Esophagus muscularis mucosa (tissue), 4 donors: ENCODE data around the gene ERAP2. TPM values are rescaled to one million over a fixed set of nuclear protein-coding genes. Genes with fewer than 3 reads are reported as not detected.

Source experiments
- DNase-seq: peaks from one replicate; pipeline ENCODE4 v3.0.0-alpha.2; 2017; ENCODE audit errors: extremely low spot score
- H3K27ac ChIP-seq, 4 donors: fragments of 200-600 bp; sonication (generic); replicated peaks in 1 of 4; 1 replicate in 3 of 4; 2 replicates in 1 of 4; pipeline ENCODE4 v1.5.1; 2016 to 2019; ENCODE audit warnings: mild to moderate bottlenecking in 1 of 4
- H3K27me3 ChIP-seq, 4 donors: fragments of 200-600 bp; sonication (generic); one replicate each; pipeline versions ENCODE4 v1.5.1 to v1.6.0; 2016 to 2019
- H3K36me3 ChIP-seq, 4 donors: fragments of 200-600 bp; sonication (generic); one replicate each; pipeline ENCODE4 v1.5.1; 2016 to 2019
- H3K4me1 ChIP-seq, 4 donors: fragments of 200-600 bp; sonication (generic); one replicate each; pipeline ENCODE4 v1.5.1; 2016 to 2019
- H3K4me3 ChIP-seq, 4 donors: fragments of 200-600 bp; sonication (generic); 1 replicate in 2 of 4; 2 replicates in 2 of 4; pipeline ENCODE4 v1.5.1; 2016 to 2019; ENCODE audit warnings: mild to moderate bottlenecking in 4 of 4, moderate library complexity in 1 of 4
- H3K9me3 ChIP-seq, 4 donors: fragments of 200-600 bp; sonication (generic); 1 replicate in 3 of 4; 2 replicates in 1 of 4; pipeline ENCODE4 v1.5.1; 2016 to 2019
- CTCF ChIP-seq, 3 experiments: fragments of 200-600 bp in 2 of 3; fragments of 450-650 bp in 1 of 3; sonication (generic) in 2 of 3; IDR thresholded peaks; one replicate each; pipeline ENCODE4 v1.5.1; 2017 to 2019; ENCODE audit warnings: antibody characterized with exemption in 3 of 3, mild to moderate bottlenecking in 2 of 3, moderate library complexity in 1 of 3
- EP300 ChIP-seq: sonication (generic); formaldehyde crosslinking; IDR thresholded peaks from one replicate; pipeline ENCODE4 v1.6.1; 2017; ENCODE audit warnings: antibody characterized with exemption
- POLR2A ChIP-seq: fragments of 450-650 bp; IDR thresholded peaks from one replicate; pipeline ENCODE4 v1.6.1; 2017; ENCODE audit warnings: antibody characterized with exemption, moderate library complexity, mild to moderate bottlenecking, low read depth
- POLR2AphosphoS5 ChIP-seq, 2 donors: sonication (generic); formaldehyde crosslinking; IDR thresholded peaks; one replicate each; pipeline ENCODE4 v1.6.1; 2017; ENCODE audit warnings: antibody characterized with exemption in 2 of 2
- WGBS: methylation state at CpG from one replicate; pipeline ENCODE4 v1.1.5; 2018; 5-methylcytosine and 5-hydroxymethylcytosine counted together
- intact Hi-C: fragments of 100-400 bp; cut with DNase I; formaldehyde crosslinking; loops from one replicate; pipeline ENCODE4 v1.15.1; 2023
- small RNA-seq, 3 donors: library from RNA; depleted of rRNA; stranded (forward); fragments of <200 nt; gene quantifications; one replicate each; pipeline ENCODE3, GENCODE V24; 2016
- total RNA-seq, 4 donors: library from RNA; depleted of rRNA; stranded (reverse); fragments of >200 nt; gene quantifications; one replicate each; pipeline versions ENCODE4 v1.1.0 to v1.2.1, GENCODE V29; 2016

The ERAP2 gene
- total RNA-seq, 4 donors from 2014 or later, result 6.6 to 12.3 (median 7.3) TPM

GRCh38 chr5:96968614-96969013 lies 92.3 kb downstream of the ERAP2 start:
- no peak for TF ChIP-seq CTCF (IDR thresholded peaks at IDR 0.05)
- TF ChIP-seq EP300, result no peak
- TF ChIP-seq POLR2AphosphoS5 (IDR thresholded peaks at IDR 0.05), result no peak
- no peak for TF ChIP-seq POLR2A
- 42% methylated on average over 2 of the region's 2 CpGs for WGBS
- no peaks in the 10 kb centered on the region for H3K9me3 ChIP-seq
- DNase-seq, result no peak
- H3K27me3 ChIP-seq, result no peaks in the 10 kb centered on the region
- peaks cover 39 to 55% (median 45%) of the 10 kb centered on the region in 4 donors for H3K4me1 ChIP-seq
- H3K4me3 ChIP-seq, result no peak overlapping the region
- no peaks in the 10 kb centered on the region for H3K36me3 ChIP-seq
- intact Hi-C loops, result no loop called here
- H3K27ac ChIP-seq, result peak overlapping the region in 3 of 4 donors; percentile 6 to 29 (median 18)

Small RNAs within 50 kb of the gene (small RNA-seq; reads per million reads assigned to genes)
- gene RF00019, result 0 reads per million in 3 donors

Other genes starting within 250 kb of the ERAP2 start
- 100 to 1,000 TPM; 238 to 346 (median 296) TPM for gene CAST, start 214.1 kb upstream of the ERAP2 start, total RNA-seq
- gene ERAP1, start 68.6 kb upstream of the ERAP2 start, total RNA-seq, result 10 to 100 TPM; 22.8 to 37.8 (median 25.5) TPM
- gene LNPEP, start 59.6 kb downstream of the ERAP2 start, total RNA-seq, result 10 to 100 TPM; 55.2 to 80.2 (median 65.6) TPM